ENCODE measurements around the gene ATP6V0A1.

The ATP6V0A1 gene

DNA sequence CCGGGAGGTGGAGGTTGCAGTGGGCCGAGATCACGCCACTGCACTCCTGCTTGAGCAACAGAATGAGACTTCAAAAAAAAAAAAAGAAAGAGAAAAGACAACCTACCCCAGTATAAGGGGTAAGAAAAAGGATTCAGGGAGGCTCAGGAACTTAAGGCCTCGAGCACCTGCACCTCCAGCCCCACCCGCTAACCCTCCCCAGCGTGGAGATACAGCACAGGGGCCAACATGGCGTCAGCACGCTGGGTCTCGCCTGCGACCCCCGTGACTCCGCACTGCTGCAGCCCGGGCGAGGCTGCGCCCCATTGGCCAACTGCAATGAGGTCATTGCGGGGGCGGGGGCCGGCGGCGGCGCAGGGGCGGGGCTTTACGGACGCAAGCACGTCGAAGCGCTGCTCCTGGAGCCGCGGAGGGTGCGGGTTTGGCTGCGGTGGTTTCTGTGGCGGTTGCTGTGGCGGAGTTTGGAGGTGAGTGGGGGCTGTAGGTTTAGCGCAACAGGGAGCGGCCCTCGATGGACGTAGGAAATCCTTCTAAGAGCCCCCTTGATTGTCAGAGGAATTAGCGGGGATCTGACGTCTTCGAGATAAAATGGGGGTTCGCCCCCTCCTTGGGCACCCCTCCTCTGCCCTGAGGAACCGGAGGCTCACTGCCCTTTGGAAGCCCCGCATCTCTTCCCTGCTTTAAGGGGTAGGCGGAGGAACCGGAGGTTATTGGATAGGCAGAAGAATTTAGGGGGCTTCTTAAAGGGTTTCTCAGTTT, at the start of gene ATP6V0A1:
Gene ATP6V0A1 (plus strand): TSS at position 382 of the 759 bp plus-strand sequence. CDS start 2,017 bp downstream, outside the sequence.
- in situ Hi-C loops (cut with HindIII; ENCODE audit: low sequenced_read_pairs), result no loop called here
- H3K4me3 ChIP-seq (ENCODE audit: low read depth, low read length), result peak within 1 kb of the TSS; percentile 82
- TF ChIP-seq, protein P1, sequence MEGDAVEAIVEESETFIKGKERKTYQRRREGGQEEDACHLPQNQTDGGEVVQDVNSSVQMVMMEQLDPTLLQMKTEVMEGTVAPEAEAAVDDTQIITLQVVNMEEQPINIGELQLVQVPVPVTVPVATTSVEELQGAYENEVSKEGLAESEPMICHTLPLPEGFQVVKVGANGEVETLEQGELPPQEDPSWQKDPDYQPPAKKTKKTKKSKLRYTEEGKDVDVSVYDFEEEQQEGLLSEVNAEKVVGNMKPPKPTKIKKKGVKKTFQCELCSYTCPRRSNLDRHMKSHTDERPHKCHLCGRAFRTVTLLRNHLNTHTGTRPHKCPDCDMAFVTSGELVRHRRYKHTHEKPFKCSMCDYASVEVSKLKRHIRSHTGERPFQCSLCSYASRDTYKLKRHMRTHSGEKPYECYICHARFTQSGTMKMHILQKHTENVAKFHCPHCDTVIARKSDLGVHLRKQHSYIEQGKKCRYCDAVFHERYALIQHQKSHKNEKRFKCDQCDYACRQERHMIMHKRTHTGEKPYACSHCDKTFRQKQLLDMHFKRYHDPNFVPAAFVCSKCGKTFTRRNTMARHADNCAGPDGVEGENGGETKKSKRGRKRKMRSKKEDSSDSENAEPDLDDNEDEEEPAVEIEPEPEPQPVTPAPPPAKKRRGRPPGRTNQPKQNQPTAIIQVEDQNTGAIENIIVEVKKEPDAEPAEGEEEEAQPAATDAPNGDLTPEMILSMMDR (IDR thresholded peaks at IDR 0.05; ENCODE audit: low read depth, low read length), result no peak
- peak; percentile 83 for DNase-seq (ENCODE audit: low read depth, low spot score)

DNA sequence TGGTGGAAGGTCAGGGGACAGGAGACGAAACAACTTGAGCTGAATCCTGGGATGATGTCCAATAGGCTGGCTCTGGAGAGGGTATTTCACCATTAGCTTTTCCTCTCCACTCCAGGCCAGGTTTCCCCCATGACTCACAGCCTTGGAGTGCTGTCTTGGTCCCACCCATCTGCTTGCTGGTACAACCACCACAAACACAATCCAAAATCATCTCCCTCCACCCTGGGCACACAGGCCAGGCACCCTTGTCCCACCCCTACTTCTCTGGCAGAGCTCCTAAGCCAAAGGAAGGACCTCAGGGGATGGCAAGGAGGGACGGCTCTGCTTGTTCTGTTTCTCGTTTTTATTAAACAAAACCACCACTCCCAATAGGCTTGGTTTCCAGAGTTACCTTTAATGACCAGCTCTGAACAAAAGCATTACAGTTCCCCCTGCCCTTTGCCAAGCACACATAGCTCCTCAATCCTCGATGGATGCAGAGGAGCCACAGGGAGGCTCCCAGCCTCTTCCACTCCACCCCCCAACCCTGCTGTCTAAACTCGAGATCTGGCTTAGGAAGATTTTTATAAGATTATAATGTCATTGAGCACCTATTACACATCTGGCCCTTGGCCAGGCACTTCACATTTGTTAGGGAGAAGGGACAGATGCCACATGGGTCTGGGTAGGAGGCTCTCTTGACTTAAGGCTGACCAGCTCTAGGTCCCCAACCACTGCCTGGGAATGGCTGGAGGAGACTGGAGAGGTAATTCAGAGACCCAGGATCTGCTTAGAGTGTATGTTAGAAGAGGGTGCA, 49.0 kb upstream of the ATP6V0A1 start:
- TF ChIP-seq, protein P1 (IDR thresholded peaks at IDR 0.05; ENCODE audit: low read depth, low read length), result no peak
- no peak overlapping the region for H3K4me3 ChIP-seq (ENCODE audit: low read depth, low read length)
- DNase-seq (ENCODE audit: low read depth, low spot score), result peak; percentile 84
- in situ Hi-C loops (cut with HindIII; ENCODE audit: low sequenced_read_pairs), result no loop called here

DNA sequence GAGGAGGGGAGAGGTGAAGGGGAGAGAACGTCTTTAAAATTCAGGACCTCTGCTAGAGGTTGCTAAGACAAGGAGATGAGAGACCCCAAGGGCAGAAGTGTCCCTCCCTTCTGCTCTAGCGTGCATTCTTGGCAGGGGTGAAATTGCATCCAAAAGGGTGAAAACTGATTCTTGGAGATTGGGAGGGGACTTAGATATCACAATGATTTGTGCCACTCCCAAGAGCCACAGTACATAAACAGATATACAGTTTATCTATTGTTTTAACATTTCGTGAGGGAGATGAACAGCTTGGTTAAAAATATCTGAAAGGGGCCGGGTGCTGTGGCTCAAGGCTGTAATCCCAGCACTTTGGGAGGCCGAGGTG, 48.4 kb upstream of the ATP6V0A1 start:
- no peak overlapping the region for H3K4me3 ChIP-seq (ENCODE audit: low read depth, low read length)
- in situ Hi-C loops (cut with HindIII; ENCODE audit: low sequenced_read_pairs), result no loop called here
- TF ChIP-seq, protein P1 (IDR thresholded peaks at IDR 0.05; ENCODE audit: low read depth, low read length), result no peak
- DNase-seq (ENCODE audit: low read depth, low spot score), result no peak

DNA sequence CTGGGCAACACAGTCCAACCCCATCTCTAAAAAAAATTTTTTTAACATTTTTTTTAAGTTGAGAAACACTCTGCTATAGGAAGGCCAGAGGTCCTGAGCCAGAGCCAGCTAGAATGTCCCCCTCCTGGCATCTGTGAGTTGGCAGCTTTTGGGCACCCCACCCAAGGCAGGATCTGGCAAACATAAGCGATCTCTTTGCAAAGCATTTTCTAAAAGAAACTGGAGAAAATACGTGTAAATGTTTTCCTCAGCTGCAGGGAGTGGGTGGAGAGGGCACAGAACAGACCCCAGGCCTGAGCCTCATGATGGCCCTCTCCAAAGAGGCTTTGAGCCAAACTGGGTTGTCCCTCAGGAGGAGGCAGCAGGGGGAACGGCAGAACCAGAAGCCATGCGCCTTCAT, 47.3 kb upstream of the ATP6V0A1 start:
- no peak overlapping the region for H3K4me3 ChIP-seq (ENCODE audit: low read depth, low read length)
- TF ChIP-seq, protein P1 (IDR thresholded peaks at IDR 0.05; ENCODE audit: low read depth, low read length), result no peak
- in situ Hi-C loops (cut with HindIII; ENCODE audit: low sequenced_read_pairs), result no loop called here
- DNase-seq (ENCODE audit: low read depth, low spot score), result no peak

DNA sequence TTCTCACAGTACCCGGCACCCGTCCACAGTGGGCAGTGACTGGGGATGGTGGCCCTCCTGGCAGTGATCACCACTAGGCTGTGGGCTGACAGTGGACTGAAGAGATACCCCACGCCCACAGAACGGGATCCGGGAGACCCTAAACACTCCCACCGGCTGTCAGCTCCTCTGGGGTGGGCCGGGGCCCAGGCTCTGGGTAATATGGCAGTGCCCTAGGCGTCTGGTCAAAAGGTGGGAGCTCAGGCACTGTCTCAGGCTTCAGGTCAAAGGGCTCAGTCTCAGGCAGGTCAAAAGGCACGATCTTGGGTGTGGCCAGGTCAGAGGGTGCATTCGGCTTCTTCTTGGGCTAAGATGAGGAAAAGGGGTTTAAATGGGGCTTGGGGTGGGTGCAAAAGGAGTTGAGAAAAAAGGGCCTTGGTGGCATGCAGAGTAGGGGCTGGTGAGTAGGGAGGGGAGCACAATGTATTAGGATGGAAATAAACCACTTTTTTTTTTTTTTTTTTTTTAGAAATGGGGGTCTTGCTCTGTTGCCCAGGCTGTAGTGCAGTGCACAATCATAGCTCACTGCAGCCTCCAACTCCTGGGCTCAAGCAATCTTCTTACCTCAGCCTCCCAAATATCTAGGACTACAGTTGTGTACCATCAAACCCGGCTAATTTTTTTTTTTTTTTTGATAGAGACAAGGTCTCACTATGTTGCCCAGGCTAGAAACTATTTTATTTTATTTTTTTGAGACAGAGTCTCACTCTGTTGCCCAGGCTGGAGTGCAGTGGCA, 46.6 kb upstream of the ATP6V0A1 start:
- in situ Hi-C loops (cut with HindIII; ENCODE audit: low sequenced_read_pairs), result no loop called here
- no peak for DNase-seq (ENCODE audit: low read depth, low spot score)

More for the DNA sequence above, 46.6 kb upstream of the ATP6V0A1 start:
- no peak overlapping the region for H3K4me3 ChIP-seq (ENCODE audit: low read depth, low read length)
- TF ChIP-seq, protein P1 (IDR thresholded peaks at IDR 0.05; ENCODE audit: low read depth, low read length), result no peak

All from astrocyte of the spinal cord (primary cell).